ENCODE measurements around the gene OR5H1.

- no peak for TF ChIP-seq HES1 (IDR thresholded peaks at IDR 0.05; ENCODE audit: low read depth)
- no peak for TF ChIP-seq SMC3 (conservative IDR thresholded peaks at IDR 0.05; ENCODE audit: insufficient read depth, low read depth, low read length)
- TF ChIP-seq NFIX (CRISPR knock-in tag; IDR thresholded peaks at IDR 0.05; ENCODE audit: low read depth) = no peak
- TF ChIP-seq BDP1 (IDR thresholded peaks at IDR 0.05; ENCODE audit: insufficient read depth, insufficient read length) = no peak
- no peak for TF ChIP-seq RBBP5 (IDR thresholded peaks at IDR 0.05; ENCODE audit: borderline replicate concordance, insufficient read depth, low read length, poor library complexity, severe bottlenecking)
- no peak for TF ChIP-seq TEAD1 (CRISPR knock-in tag; IDR thresholded peaks at IDR 0.05)
- TF ChIP-seq MXI1 (IDR thresholded peaks at IDR 0.05; ENCODE audit: low read depth, low read length) = no peak
- no peak for TF ChIP-seq KAT2B (IDR thresholded peaks at IDR 0.05; ENCODE audit: low read depth, low read length)
Observed at GRCh38 chr3:98110550-98110908, 20.0 kb upstream of the OR5H1 start.
